HUES48 (cell line): ENCODE results near the gene ARID4B.
"Not testable (repeated sequence)": the region's sequence is repeated elsewhere in the genome, so short reads cannot be mapped to it uniquely, and the experiment has no call there.

Source experiments
- H3K27ac ChIP-seq: one replicate; pipeline ENCODE4 v1.7.0; 2013; ENCODE audit warnings: low read depth, low read length, inconsistent platforms
- H3K27me3 ChIP-seq: 2 replicates; pipeline ENCODE4 v1.6.1; 2013; ENCODE audit warnings: mild to moderate bottlenecking, low read length; ENCODE audit not compliant: control insufficient read depth, insufficient read depth
- H3K36me3 ChIP-seq: 2 replicates; pipeline ENCODE4 v1.6.1; 2013; ENCODE audit warnings: low read length; ENCODE audit not compliant: control insufficient read depth, insufficient read depth
- H3K4me1 ChIP-seq: 2 replicates; pipeline ENCODE4 v1.6.1; 2013; ENCODE audit warnings: mild to moderate bottlenecking, low read length; ENCODE audit not compliant: control insufficient read depth, insufficient read depth
- H3K4me3 ChIP-seq: 2 replicates; pipeline ENCODE4 v1.5.1; 2013; ENCODE audit warnings: mild to moderate bottlenecking, low read depth, low read length
- H3K9ac ChIP-seq: 2 replicates; pipeline ENCODE4 v1.6.1; 2013; ENCODE audit warnings: mild to moderate bottlenecking, low read depth, low read length, moderate library complexity
- H3K9me3 ChIP-seq: 2 replicates; pipeline ENCODE4 v1.6.1; 2013; ENCODE audit warnings: low read length; ENCODE audit not compliant: control insufficient read depth, insufficient read depth

Gene ARID4B

GRCh38 chr1:235327559-235328270 lies at the start of gene ARID4B:
Gene ARID4B (minus strand): TSS chr1:235328179. CDS start chr1:235326919, 1,260 bp downstream.
- no peaks in the 10 kb centered on the region for H3K9me3 ChIP-seq
- peak within 1 kb of the TSS; percentile 86 for H3K9ac ChIP-seq
- H3K36me3 ChIP-seq = peaks cover 17% of the 10 kb centered on the region; the same call in 1 of the 2 replicates
- H3K4me1 ChIP-seq = peaks cover 31% of the 10 kb centered on the region
- H3K4me3 ChIP-seq = peak within 1 kb of the TSS; percentile 97
- no peaks in the 10 kb centered on the region for H3K27me3 ChIP-seq
- H3K27ac ChIP-seq = peak within 1 kb of the TSS; percentile 97

GRCh38 chr1:235375919-235376605 lies 48.1 kb upstream of the ARID4B start:
- no peaks in the 10 kb centered on the region for H3K9me3 ChIP-seq
- H3K9ac ChIP-seq = no peak overlapping the region
- H3K27ac ChIP-seq = no peak overlapping the region
- H3K4me3 ChIP-seq = no peak overlapping the region
- H3K4me1 ChIP-seq = no peaks in the 10 kb centered on the region
- H3K36me3 ChIP-seq = peaks cover 20% of the 10 kb centered on the region
- no peaks in the 10 kb centered on the region for H3K27me3 ChIP-seq

GRCh38 chr1:235369802-235370201 lies 41.8 kb upstream of the ARID4B start:
- Histone ChIP-seq H3K27ac (no peak overlapping the region), H3K36me3 (0 out of 2 replicates have a peak, but pooled peaks cover 4% of the 10 kb centered on the region), H3K27me3 (no peaks in the 10 kb centered on the region), H3K4me1 (0 out of 2 replicates have a peak, but pooled peaks cover 5% of the 10 kb centered on the region), H3K4me3 (no peak overlapping the region), H3K9me3 (no peaks in the 10 kb centered on the region), H3K9ac (no peak overlapping the region)

- Histone ChIP-seq H3K4me1 (0 out of 2 replicates have a peak, but pooled peaks cover 5% of the 10 kb centered on the region), H3K36me3 (0 out of 2 replicates have a peak, but pooled peaks cover 4% of the 10 kb centered on the region), H3K27ac (no peak overlapping the region), H3K9ac (no peak overlapping the region), H3K27me3 (no peaks in the 10 kb centered on the region), H3K9me3 (no peaks in the 10 kb centered on the region), H3K4me3 (peak overlapping the region; percentile 92)
Observed at GRCh38 chr1:235368428-235368827, 40.4 kb upstream of the ARID4B start.

- H3K4me1 ChIP-seq = 0 out of 2 replicates have a peak, but pooled peaks cover 5% of the 10 kb centered on the region
- H3K27me3 ChIP-seq = no peaks in the 10 kb centered on the region
- H3K27ac ChIP-seq = peak within 1 kb of the TSS; percentile 97
- H3K4me3 ChIP-seq = peak within 1 kb of the TSS; percentile 92
- 0 out of 2 replicates have a peak, but pooled peaks cover 4% of the 10 kb centered on the region for H3K36me3 ChIP-seq
- H3K9ac ChIP-seq = peak within 1 kb of the TSS; percentile 70
- H3K9me3 ChIP-seq = no peaks in the 10 kb centered on the region
Observed at GRCh38 chr1:235367000-235367908, 39.3 kb upstream of the ARID4B start, which contains the start of gene TBCE. Gene TBCE (plus strand): TSS chr1:235367427. CDS start chr1:235380050, 12,623 bp downstream.

- H3K36me3 ChIP-seq = 0 out of 2 replicates have a peak, but pooled peaks cover 4% of the 10 kb centered on the region
- H3K4me1 ChIP-seq = 0 out of 2 replicates have a peak, but pooled peaks cover 5% of the 10 kb centered on the region
- H3K27me3 ChIP-seq = no peaks in the 10 kb centered on the region
- H3K9me3 ChIP-seq = no peaks in the 10 kb centered on the region
- H3K4me3 ChIP-seq = peak overlapping the region; percentile 92; the same call in 1 of the 2 replicates
- H3K9ac ChIP-seq = no peak overlapping the region
- no peak overlapping the region for H3K27ac ChIP-seq
Observed at GRCh38 chr1:235366286-235366685, 38.3 kb upstream of the ARID4B start.

- H3K9me3 ChIP-seq, H3K4me1 ChIP-seq, H3K9ac ChIP-seq, H3K36me3 ChIP-seq, H3K27ac ChIP-seq, H3K4me3 ChIP-seq, H3K27me3 ChIP-seq: not testable (repeated sequence)
Observed at GRCh38 chr1:235364189-235364588, 36.2 kb upstream of the ARID4B start.

GRCh38 chr1:235358899-235359298 lies 30.9 kb upstream of the ARID4B start:
- Histone ChIP-seq H3K9me3 (no peaks in the 10 kb centered on the region), H3K27me3 (no peaks in the 10 kb centered on the region), H3K4me3 (no peak overlapping the region), H3K27ac (no peak overlapping the region), H3K4me1 (no peaks in the 10 kb centered on the region), H3K36me3 (no peaks in the 10 kb centered on the region), H3K9ac (no peak overlapping the region)

GRCh38 chr1:235357485-235358373 lies 29.8 kb upstream of the ARID4B start:
- H3K9me3 ChIP-seq = no peaks in the 10 kb centered on the region
- no peaks in the 10 kb centered on the region for H3K27me3 ChIP-seq
- no peaks in the 10 kb centered on the region for H3K4me1 ChIP-seq
- no peak overlapping the region for H3K9ac ChIP-seq
- H3K4me3 ChIP-seq = no peak overlapping the region
- no peaks in the 10 kb centered on the region for H3K36me3 ChIP-seq
- H3K27ac ChIP-seq = no peak overlapping the region

- H3K9me3 ChIP-seq = no peaks in the 10 kb centered on the region
- no peak overlapping the region for H3K4me3 ChIP-seq
- H3K36me3 ChIP-seq = no peaks in the 10 kb centered on the region
- no peak overlapping the region for H3K27ac ChIP-seq
- H3K4me1 ChIP-seq = no peaks in the 10 kb centered on the region
- no peaks in the 10 kb centered on the region for H3K27me3 ChIP-seq
- H3K9ac ChIP-seq = no peak overlapping the region
Observed at GRCh38 chr1:235351898-235352297, 23.9 kb upstream of the ARID4B start.
